Measurements from ENCODE around the gene TMPRSS6. TPM values are rescaled to one million over a fixed set of nuclear protein-coding genes. Genes with fewer than 3 reads are reported as not detected.

The TMPRSS6 gene
- total and polyA plus RNA-seq, 2 of the 8 experiments (the other 6 are each of a cell fraction or from before 2014, with no cell fraction given) = 0.02 TPM; not detected in 1

GRCh38 chr22:37090920-37091695 lies 18.4 kb downstream of the TMPRSS6 start:
- H3K36me3 ChIP-seq (ENCODE audit: control insufficient read depth in 2 of 4, insufficient read depth in 4 of 4, low read length in 3 of 4) = no peaks in the 10 kb centered on the region
- no peak overlapping the region for H3K4me3 ChIP-seq (ENCODE audit: extremely low read depth in 1 of 4, insufficient read depth in 2 of 4, low read depth in 3 of 4, low read length in 4 of 4)
- DNase-seq (ENCODE audit: low read depth in 1 of 2, low spot score in 2 of 2) = no peak
- no peak overlapping the region for H2BK15ac ChIP-seq (ENCODE audit: low read length)
- no peak overlapping the region for H3K4ac ChIP-seq (replicated peaks; ENCODE audit: insufficient read length, low read depth, low read length)
- no peak overlapping the region for H2AFZ ChIP-seq (ENCODE audit: low read length)
- no peak overlapping the region for H4K5ac ChIP-seq (ENCODE audit: insufficient read length, low read depth, low read length)
- no peaks in the 10 kb centered on the region for H3K79me2 ChIP-seq (ENCODE audit: control insufficient read depth in 1 of 2, insufficient read depth in 2 of 2, low read length in 2 of 2)
- CTCF ChIA-PET (ENCODE audit: partially characterized antibody) = interaction anchor here (0.6 to 4.8 kb wide), 11 partner anchors 9 to 235 kb away, joined by 3 to 24 read pairs (median 3); no protein-coding TSS in a partner anchor
- H4K91ac ChIP-seq (replicated peaks; ENCODE audit: insufficient read length, low read length) = no peak overlapping the region
- H3K4me1 ChIP-seq (replicated peaks in 1 of 4; ENCODE audit: control insufficient read depth in 3 of 4, insufficient read depth in 4 of 4, low read length in 3 of 4) = peaks cover 0 to 3% (median 0%) of the 10 kb centered on the region in 4 experiments; a peak in 2 of 7 replicates
- no peaks in the 10 kb centered on the region for H3K9me3 ChIP-seq (ENCODE audit: insufficient read depth in 2 of 2, low read depth in 1 of 2, low read length in 1 of 2)
- H2BK12ac ChIP-seq (ENCODE audit: low read depth, low read length) = no peak overlapping the region
- H3K27ac ChIP-seq (ENCODE audit: low read depth, low read length) = no peak overlapping the region
- no peaks in the 10 kb centered on the region for H4K20me1 ChIP-seq (replicated peaks in 1 of 2; ENCODE audit: control insufficient read depth in 1 of 2, insufficient read depth in 2 of 2, low read length in 2 of 2)
- no peaks in the 10 kb centered on the region; the same call in 1 of the 2 replicates for H3K23me2 ChIP-seq (ENCODE audit: low read depth, low read length)
- POLR2A ChIA-PET (ENCODE audit: partially characterized antibody) = interaction anchor here (0.6 to 1.5 kb wide), 2 partner anchors 32 to 36 kb away, joined by 3 to 4 read pairs; no protein-coding TSS in a partner anchor
- no peak for FAIRE-seq
- H3K79me1 ChIP-seq (ENCODE audit: low read depth, low read length) = no peaks in the 10 kb centered on the region
- no peak overlapping the region for H3K23ac ChIP-seq (ENCODE audit: insufficient read length)
- H3K56ac ChIP-seq (replicated peaks; ENCODE audit: insufficient read length, low read depth, low read length) = no peak overlapping the region
- H2BK20ac ChIP-seq (ENCODE audit: low read length) = no peak overlapping the region; the same call in 1 of the 2 replicates
- H2BK5ac ChIP-seq (ENCODE audit: low read depth, low read length) = no peak overlapping the region
- no peak overlapping the region for H4K8ac ChIP-seq (ENCODE audit: extremely low read depth, insufficient read depth, low read length)
- WGBS, 2 experiments (ENCODE audit: extremely low coverage in 1 of 2, insufficient coverage in 1 of 2, insufficient read length in 1 of 2, insufficient replicate concordance in 2 of 2, low coverage in 1 of 2, low lambda C conversion rate in 2 of 2, missing lambda C conversion rate in 1 of 2) = 87% methylated on average over 9 of the region's 9 CpGs; no CpG with 5 or more reads in 1 of the 2 experiments
- no peak overlapping the region for H3K14ac ChIP-seq (ENCODE audit: insufficient read length)
- no peak overlapping the region for H2BK120ac ChIP-seq (replicated peaks; ENCODE audit: low read depth, low read length)
- H2AK5ac ChIP-seq (ENCODE audit: low read depth, low read length) = no peak overlapping the region
- H3K27me3 ChIP-seq (replicated peaks in 1 of 4; ENCODE audit: control insufficient read depth in 3 of 4, extremely low read depth in 1 of 4, insufficient read depth in 3 of 4, low read length in 3 of 4) = peaks cover 0 to 4% (median 1%) of the 10 kb centered on the region in 4 experiments; a peak in 3 of 7 replicates
- no peak overlapping the region for H3K18ac ChIP-seq (ENCODE audit: extremely low read depth, low read length)
- TF ChIP-seq TCF12 (IDR thresholded peaks at IDR 0.05; ENCODE audit: low read depth, low read length) (no peak), JUND (IDR thresholded peaks at IDR 0.05; ENCODE audit: low read length) (no peak), E2F6 (IDR thresholded peaks at IDR 0.05) (no peak), CEBPB (IDR thresholded peaks at IDR 0.05; ENCODE audit: low read depth, low read length) (no peak), SIN3A (conservative IDR thresholded peaks at IDR 0.05 in 1 of 2, IDR thresholded peaks at IDR 0.05 in 1 of 2; ENCODE audit: low read depth in 1 of 2, low read length in 2 of 2) (no peak), CBX5 (IDR thresholded peaks at IDR 0.05; ENCODE audit: low read depth, low read length) (no peak), RXRA (IDR thresholded peaks at IDR 0.05; ENCODE audit: insufficient read depth, low read depth, low read length) (no peak), KDM4A (IDR thresholded peaks at IDR 0.05; ENCODE audit: low read depth, low read length, severe bottlenecking) (no peak)
- no peak overlapping the region for H3K4me2 ChIP-seq (ENCODE audit: insufficient read depth in 1 of 2, low read depth in 2 of 2, low read length in 2 of 2)
- H3K9ac ChIP-seq (replicated peaks in 1 of 4; ENCODE audit: extremely low read depth in 1 of 4, low read depth in 3 of 4, low read length in 3 of 4) = no peak overlapping the region
